CD8-positive, alpha-beta memory T cell (primary cell): ENCODE data around the gene RPP21. TPM values are rescaled to one million over a fixed set of nuclear protein-coding genes. Genes with fewer than 3 reads are reported as not detected.
"Not testable (repeated sequence)": the region's sequence is repeated elsewhere in the genome, so short reads cannot be mapped to it uniquely, and the experiment has no call there.

Source experiments
- CTCF ChIA-PET: fragments of 350-600 bp; sonication (Branson Sonifier 250); formaldehyde crosslinking; loops from one replicate; lab custom pipeline; 2021; ENCODE audit warnings: antibody characterized with exemption; lab: Charles Lee
- POLR2A ChIA-PET: fragments of 350-600 bp; sonication (Branson Sonifier 250); formaldehyde crosslinking; loops from one replicate; lab custom pipeline; 2021; ENCODE audit warnings: antibody characterized with exemption; lab: Charles Lee
- DNase-seq, 5 donors: peaks; one replicate each; pipeline versions ENCODE4 v3.0.0 to v3.0.0-alpha.2; 2020 to 2022; ENCODE audit warnings: mixed read lengths in 1 of 5
- H3K27ac ChIP-seq: one replicate; pipeline ENCODE4 v1.7.0; 2013; ENCODE audit warnings: low read depth, mild to moderate bottlenecking, low read length, moderate library complexity
- H3K27me3 ChIP-seq: 2 replicates; pipeline ENCODE4 v1.7.0; 2013; ENCODE audit warnings: low read length, mild to moderate bottlenecking; ENCODE audit not compliant: insufficient read depth, poor library complexity, severe bottlenecking
- H3K36me3 ChIP-seq: 2 replicates; pipeline ENCODE4 v1.7.0; 2013; ENCODE audit warnings: mild to moderate bottlenecking, low read length, moderate library complexity; ENCODE audit not compliant: insufficient read depth
- H3K4me1 ChIP-seq: 2 replicates; pipeline ENCODE4 v1.7.0; 2013; ENCODE audit warnings: mild to moderate bottlenecking, low read length, moderate library complexity; ENCODE audit not compliant: insufficient read depth
- H3K4me3 ChIP-seq: 2 replicates; pipeline ENCODE4 v1.7.0; 2013; ENCODE audit warnings: mild to moderate bottlenecking, low read length
- H3K9me3 ChIP-seq: 2 replicates; pipeline ENCODE4 v1.7.0; 2013; ENCODE audit warnings: mild to moderate bottlenecking, low read length
- H3K27ac Mint-ChIP-seq, 8 donors: one replicate each; pipeline ENCODE4 v1.8.0; 2020 to 2021; ENCODE audit warnings: mixed read lengths in 8 of 8, mild to moderate bottlenecking in 6 of 8, inconsistent platforms in 3 of 8, moderate library complexity in 3 of 8
- H3K27me3 Mint-ChIP-seq, 2 donors: one replicate each; pipeline ENCODE4 v1.8.0; 2020 to 2021; ENCODE audit warnings: mixed read lengths in 2 of 2, mild to moderate bottlenecking in 1 of 2, moderate library complexity in 1 of 2
- H3K36me3 Mint-ChIP-seq, 3 donors: one replicate each; pipeline ENCODE4 v1.8.0; 2020 to 2021; ENCODE audit warnings: mixed read lengths in 3 of 3, inconsistent platforms in 1 of 3, mild to moderate bottlenecking in 1 of 3
- H3K4me1 Mint-ChIP-seq, 3 donors: one replicate each; pipeline ENCODE4 v1.8.0; 2020 to 2021; ENCODE audit warnings: mixed read lengths in 3 of 3, inconsistent platforms in 1 of 3, mild to moderate bottlenecking in 1 of 3
- H3K4me3 Mint-ChIP-seq, 7 donors: one replicate each; pipeline ENCODE4 v1.8.0; 2020 to 2021; ENCODE audit warnings: mixed read lengths in 7 of 7, mild to moderate bottlenecking in 6 of 7, moderate library complexity in 4 of 7, inconsistent platforms in 2 of 7
- H3K9me3 Mint-ChIP-seq, 5 donors: one replicate each; pipeline ENCODE4 v1.8.0; 2020 to 2022; ENCODE audit warnings: mixed read lengths in 5 of 5, mild to moderate bottlenecking in 3 of 5, moderate library complexity in 2 of 5, inconsistent platforms in 1 of 5
- polyA plus RNA-seq: library from polyadenylated mRNA; unstranded; fragments of 300-500 nt; fragmentation: Illumina TruSeq; gene quantifications from one replicate; pipeline ENCODE4 v1.2.3, GENCODE V29; 2021
- total RNA-seq, 2 experiments: library from RNA; stranded (reverse); gene quantifications; one replicate each; pipeline ENCODE4 v1.2.3, GENCODE V29; 2021

Gene RPP21
- total and polyA plus RNA-seq, 3 experiments from 2014 or later: 41.3 to 71.0 (median 41.5) TPM

DNA sequence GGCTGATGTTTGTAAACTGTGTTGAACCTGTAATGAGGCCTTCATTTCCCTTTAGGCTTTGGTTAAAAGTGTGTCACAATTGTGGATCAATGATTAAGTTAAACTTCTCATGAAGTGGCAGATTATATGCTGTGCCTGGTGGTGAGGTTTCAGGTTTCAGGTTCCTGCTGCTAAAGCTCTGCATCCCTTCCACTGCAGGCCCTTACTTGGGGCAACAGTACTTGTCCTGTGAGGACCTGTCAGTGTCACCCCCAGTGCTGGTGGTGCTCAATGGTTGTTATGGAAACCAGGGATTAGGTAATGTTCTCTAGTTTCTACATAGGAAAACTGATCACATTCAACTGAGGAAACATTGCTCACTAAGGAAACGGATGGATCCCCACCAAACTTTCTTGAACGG is 18.5 kb downstream of the RPP21 start:
- ChIA-PET POLR2A (no interaction called here), CTCF (no interaction called here)
- no peak for DNase-seq
- H3K27me3 ChIP-seq: peaks cover 42% of the 10 kb centered on the region
- no peak overlapping the region for H3K4me3 ChIP-seq
- H3K4me3 Mint-ChIP-seq: no peak overlapping the region
- no peak overlapping the region for H3K27ac Mint-ChIP-seq
- no peaks in the 10 kb centered on the region for H3K9me3 ChIP-seq
- H3K4me1 ChIP-seq: no peaks in the 10 kb centered on the region
- no peaks in the 10 kb centered on the region for H3K36me3 ChIP-seq
- H3K27ac ChIP-seq: no peak overlapping the region
- peaks cover 33 to 86% of the 10 kb centered on the region in 2 donors for H3K27me3 Mint-ChIP-seq
- no peaks in the 10 kb centered on the region for H3K4me1 Mint-ChIP-seq
- H3K9me3 Mint-ChIP-seq: peaks cover 0 to 4% (median 0%) of the 10 kb centered on the region in 5 donors
- peaks cover 0 to 4% (median 1%) of the 10 kb centered on the region in 3 donors for H3K36me3 Mint-ChIP-seq

- no peak overlapping the region for H3K27ac ChIP-seq
- no peak for DNase-seq
- ChIA-PET POLR2A (no interaction called here), CTCF (no interaction called here)
- no peak overlapping the region for H3K27ac Mint-ChIP-seq
- peaks cover 0 to 4% (median 0%) of the 10 kb centered on the region in 5 donors for H3K9me3 Mint-ChIP-seq
- no peaks in the 10 kb centered on the region for H3K9me3 ChIP-seq
- H3K27me3 Mint-ChIP-seq: peaks cover 32 to 89% of the 10 kb centered on the region in 2 donors
- H3K4me1 Mint-ChIP-seq: no peaks in the 10 kb centered on the region
- no peaks in the 10 kb centered on the region for H3K36me3 ChIP-seq
- H3K4me3 Mint-ChIP-seq: no peak overlapping the region
- H3K4me1 ChIP-seq: no peaks in the 10 kb centered on the region
- peaks cover 0 to 4% (median 1%) of the 10 kb centered on the region in 3 donors for H3K36me3 Mint-ChIP-seq
- peaks cover 32% of the 10 kb centered on the region for H3K27me3 ChIP-seq
- no peak overlapping the region for H3K4me3 ChIP-seq
Observed at GRCh38 chr6:30364591-30364990, 19.6 kb downstream of the RPP21 start.

GRCh38 chr6:30369280-30369679 is 24.3 kb downstream of the RPP21 start:
- H3K4me3 ChIP-seq, DNase-seq, POLR2A ChIA-PET, H3K9me3 ChIP-seq, H3K4me3 Mint-ChIP-seq, H3K4me1 Mint-ChIP-seq, H3K4me1 ChIP-seq, H3K36me3 Mint-ChIP-seq, H3K27ac Mint-ChIP-seq, H3K27ac ChIP-seq, H3K9me3 Mint-ChIP-seq, H3K36me3 ChIP-seq: not testable (repeated sequence)
- CTCF ChIA-PET: interaction anchor here (0.6 kb wide), 1 partner anchor 226 kb away, joined by 4 read pairs; no protein-coding TSS in a partner anchor
- peaks cover 31 to 53% of the 10 kb centered on the region in 2 donors for H3K27me3 Mint-ChIP-seq
- peaks cover 15% of the 10 kb centered on the region for H3K27me3 ChIP-seq

DNA sequence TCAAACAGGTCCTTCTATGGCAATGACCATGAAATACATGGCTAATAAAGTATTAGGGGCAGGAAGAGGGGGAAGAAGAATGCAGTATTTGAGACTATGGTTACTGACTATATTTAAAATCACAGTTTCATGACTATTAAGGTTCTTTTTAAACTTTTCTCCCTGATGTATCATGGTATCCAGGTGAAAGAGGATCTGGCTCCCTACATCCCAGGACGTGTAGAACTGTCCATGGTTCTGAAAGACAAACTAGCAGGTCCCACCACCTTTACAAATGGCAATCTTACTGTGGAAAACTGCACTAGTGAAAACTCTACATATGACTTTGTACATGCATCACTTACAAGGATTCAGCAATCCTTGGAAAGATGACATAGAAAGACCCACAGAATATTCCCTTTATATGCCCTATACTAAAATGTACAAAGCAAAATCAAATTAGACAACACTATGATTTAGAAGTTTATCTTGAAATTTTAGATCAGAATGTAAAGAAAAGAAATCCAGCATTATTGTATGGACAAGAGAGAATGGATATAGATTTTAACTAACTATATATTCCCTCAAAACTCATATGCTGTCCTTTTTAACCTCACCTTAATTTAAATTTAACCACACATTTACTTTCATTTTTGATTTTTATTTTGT is 33.5 kb downstream of the RPP21 start:
- Mint-ChIP-seq H3K9me3 (no peaks in the 10 kb centered on the region), H3K4me3 (no peak overlapping the region), H3K27ac (no peak overlapping the region), H3K36me3 (peaks cover 0 to 3% (median 0%) of the 10 kb centered on the region in 3 donors), H3K4me1 (no peaks in the 10 kb centered on the region), H3K27me3 (peaks cover 30 to 54% of the 10 kb centered on the region in 2 donors)
- POLR2A ChIA-PET: no interaction called here
- CTCF ChIA-PET: no interaction called here
- H3K4me3 ChIP-seq: no peak overlapping the region
- H3K9me3 ChIP-seq: no peaks in the 10 kb centered on the region
- no peak for DNase-seq
- H3K27me3 ChIP-seq: peaks cover 7% of the 10 kb centered on the region
- no peak overlapping the region for H3K27ac ChIP-seq
- no peaks in the 10 kb centered on the region for H3K4me1 ChIP-seq
- H3K36me3 ChIP-seq: no peaks in the 10 kb centered on the region

DNA sequence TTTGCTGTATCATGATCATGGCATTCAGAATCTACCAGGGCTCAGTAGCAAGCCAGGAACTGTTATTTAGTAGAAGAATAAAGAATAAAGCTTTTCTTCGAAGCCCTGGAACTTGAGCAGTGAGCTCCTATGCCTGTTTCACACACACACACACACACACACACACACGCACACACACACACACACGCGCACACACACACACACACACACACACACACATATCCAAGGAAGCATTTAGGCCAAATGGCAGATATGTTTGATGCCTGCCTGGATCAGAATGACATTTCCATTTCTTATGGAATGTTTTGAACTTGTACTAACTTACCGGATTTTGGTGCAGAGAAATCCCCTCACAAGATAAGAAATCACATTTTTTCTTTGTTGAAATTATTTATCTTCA is 35.5 kb downstream of the RPP21 start:
- H3K36me3 Mint-ChIP-seq: peaks cover 0 to 3% (median 0%) of the 10 kb centered on the region in 3 donors
- no peaks in the 10 kb centered on the region for H3K4me1 ChIP-seq
- H3K27me3 Mint-ChIP-seq: peaks cover 32 to 66% of the 10 kb centered on the region in 2 donors
- H3K4me3 Mint-ChIP-seq: no peak overlapping the region
- no peaks in the 10 kb centered on the region for H3K4me1 Mint-ChIP-seq
- POLR2A ChIA-PET: no interaction called here
- no peak for DNase-seq
- no peaks in the 10 kb centered on the region for H3K9me3 ChIP-seq
- CTCF ChIA-PET: no interaction called here
- no peaks in the 10 kb centered on the region for H3K36me3 ChIP-seq
- H3K27me3 ChIP-seq: peaks cover 13% of the 10 kb centered on the region
- H3K27ac ChIP-seq: no peak overlapping the region
- no peak overlapping the region for H3K27ac Mint-ChIP-seq
- H3K4me3 ChIP-seq: no peak overlapping the region
- H3K9me3 Mint-ChIP-seq: no peaks in the 10 kb centered on the region

DNA sequence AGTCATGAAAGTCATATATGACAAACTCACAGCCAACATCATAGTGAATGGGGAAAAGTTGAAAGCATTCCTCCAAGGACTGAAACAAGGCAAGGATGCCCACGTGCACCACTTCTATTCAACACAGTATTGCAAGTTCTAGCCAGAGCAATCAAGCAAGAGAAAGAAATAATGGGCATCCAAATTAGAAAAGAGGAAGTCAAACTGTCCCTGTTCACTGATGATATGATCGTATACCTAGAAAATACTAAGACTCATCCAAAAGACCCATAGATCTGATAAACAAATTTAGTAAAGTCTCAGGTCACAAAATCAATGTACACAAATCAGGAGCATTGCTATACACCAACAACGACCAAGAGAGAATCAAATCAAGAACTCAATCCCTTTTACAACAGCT is 41.2 kb downstream of the RPP21 start:
- no peak overlapping the region for H3K27ac ChIP-seq
- peaks cover 0 to 3% (median 0%) of the 10 kb centered on the region in 3 donors for H3K36me3 Mint-ChIP-seq
- H3K36me3 ChIP-seq: no peaks in the 10 kb centered on the region
- ChIA-PET POLR2A (no interaction called here), CTCF (no interaction called here)
- H3K27me3 ChIP-seq: peaks cover 15% of the 10 kb centered on the region
- no peaks in the 10 kb centered on the region for H3K9me3 Mint-ChIP-seq
- no peak overlapping the region for H3K4me3 ChIP-seq
- no peaks in the 10 kb centered on the region for H3K4me1 Mint-ChIP-seq
- DNase-seq: no peak
- H3K9me3 ChIP-seq: no peaks in the 10 kb centered on the region
- H3K4me3 Mint-ChIP-seq: no peak overlapping the region
- no peak overlapping the region for H3K27ac Mint-ChIP-seq
- H3K27me3 Mint-ChIP-seq: peaks cover 29 to 87% of the 10 kb centered on the region in 2 donors
- H3K4me1 ChIP-seq: no peaks in the 10 kb centered on the region

DNA sequence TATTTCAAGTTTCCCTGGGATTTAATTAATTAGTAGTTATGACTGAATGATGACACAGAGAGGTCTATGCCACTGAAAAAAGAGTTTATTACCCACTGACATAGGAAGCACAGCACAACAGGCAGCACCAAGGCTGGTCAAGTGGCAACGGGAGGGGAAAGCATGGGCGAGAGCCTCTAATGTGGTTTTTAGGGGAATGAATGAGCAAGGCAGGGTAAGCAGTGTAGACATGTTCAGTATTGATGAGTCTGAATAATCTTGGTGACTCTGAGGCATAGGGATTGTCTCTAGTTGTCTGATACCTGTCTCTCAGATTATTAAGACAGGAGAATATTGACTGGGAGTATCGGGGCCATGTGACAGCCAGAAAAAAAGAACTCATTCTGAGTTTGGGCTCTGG is 46.3 kb downstream of the RPP21 start:
- CTCF ChIA-PET: no interaction called here
- Histone ChIP-seq H3K27me3 (peaks cover 13% of the 10 kb centered on the region), H3K27ac (no peak overlapping the region), H3K4me3 (no peak overlapping the region), H3K4me1 (no peaks in the 10 kb centered on the region), H3K9me3 (no peaks in the 10 kb centered on the region), H3K36me3 (no peaks in the 10 kb centered on the region)
- POLR2A ChIA-PET: no interaction called here
- peaks cover 0 to 2% (median 0%) of the 10 kb centered on the region in 3 donors for H3K36me3 Mint-ChIP-seq
- no peak for DNase-seq
- no peak overlapping the region for H3K4me3 Mint-ChIP-seq
- H3K9me3 Mint-ChIP-seq: no peaks in the 10 kb centered on the region
- H3K4me1 Mint-ChIP-seq: no peaks in the 10 kb centered on the region
- H3K27ac Mint-ChIP-seq: no peak overlapping the region
- peaks cover 28 to 77% of the 10 kb centered on the region in 2 donors for H3K27me3 Mint-ChIP-seq

- H3K4me1 Mint-ChIP-seq: peaks cover 0 to 4% (median 0%) of the 10 kb centered on the region in 3 donors
- H3K27me3 Mint-ChIP-seq: peaks cover 28 to 67% of the 10 kb centered on the region in 2 donors
- Histone ChIP-seq H3K4me3 (no peak overlapping the region), H3K4me1 (no peaks in the 10 kb centered on the region), H3K9me3 (no peaks in the 10 kb centered on the region), H3K27ac (no peak overlapping the region), H3K36me3 (no peaks in the 10 kb centered on the region), H3K27me3 (peaks cover 20% of the 10 kb centered on the region)
- peaks cover 0 to 2% (median 0%) of the 10 kb centered on the region in 3 donors for H3K36me3 Mint-ChIP-seq
- ChIA-PET CTCF (interaction anchor here (0.7 kb wide), 1 partner anchor 178 kb away, joined by 3 read pairs; no protein-coding TSS in a partner anchor), POLR2A (no interaction called here)
- DNase-seq: no peak
- H3K4me3 Mint-ChIP-seq: no peak overlapping the region
- H3K9me3 Mint-ChIP-seq: no peaks in the 10 kb centered on the region
- no peak overlapping the region for H3K27ac Mint-ChIP-seq
Observed at GRCh38 chr6:30394139-30394538, 49.2 kb downstream of the RPP21 start.
